Type B pancreatic cell (in vitro differentiated cells): ENCODE measurements around the gene SLC37A3. TPM values are rescaled to one million over a fixed set of nuclear protein-coding genes. Genes with fewer than 3 reads are reported as not detected.

Experiments used
- DNase-seq: peaks from one replicate; pipeline ENCODE4 v3.0.0; 2021; ENCODE audit warnings: mixed read lengths; ENCODE audit not compliant: unreplicated experiment; ENCODE audit errors: extremely low spot score
- H3K27ac Mint-ChIP-seq: 2 replicates; pipeline ENCODE4 v1.8.0; 2021; ENCODE audit warnings: mild to moderate bottlenecking, mixed read lengths
- H3K27me3 Mint-ChIP-seq: 2 replicates; pipeline ENCODE4 v1.8.0; 2021; ENCODE audit warnings: mixed read lengths
- H3K36me3 Mint-ChIP-seq: 2 replicates; pipeline ENCODE4 v1.8.0; 2021; ENCODE audit warnings: mixed read lengths
- H3K4me1 Mint-ChIP-seq: one replicate; pipeline ENCODE4 v1.8.0; 2021; ENCODE audit warnings: mixed read lengths; ENCODE audit not compliant: unreplicated experiment
- H3K4me3 Mint-ChIP-seq: 2 replicates; pipeline ENCODE4 v1.8.0; 2021; ENCODE audit warnings: mild to moderate bottlenecking, mixed read lengths
- H3K9me3 Mint-ChIP-seq: 2 replicates; pipeline ENCODE4 v1.8.0; 2021; ENCODE audit warnings: mixed read lengths
- CTCF ChIP-seq: fragments of 200-600 bp; sonication (generic); conservative IDR thresholded peaks from 2 replicates; pipeline ENCODE4 v1.5.0; 2021; ENCODE audit warnings: antibody characterized with exemption, mild to moderate bottlenecking
- total RNA-seq: library from RNA; stranded (reverse); gene quantifications from 2 replicates; pipeline ENCODE4 v1.2.1, GENCODE V29; 2021; ENCODE audit warnings: low replicate concordance

SLC37A3 gene
- total RNA-seq, 1 donor from 2014 or later, result 53.2 TPM

GRCh38 chr7:140369294-140369693 is 29.0 kb downstream of the SLC37A3 start:
- Mint-ChIP-seq H3K4me1 (no peaks in the 10 kb centered on the region), H3K27me3 (no peaks in the 10 kb centered on the region), H3K4me3 (no peak overlapping the region), H3K27ac (no peak overlapping the region), H3K36me3 (peaks cover 26% of the 10 kb centered on the region), H3K9me3 (no peaks in the 10 kb centered on the region)
- TF ChIP-seq CTCF, result no peak
- DNase-seq, result no peak

GRCh38 chr7:140367528-140367927 is 30.8 kb downstream of the SLC37A3 start:
- Mint-ChIP-seq H3K4me3 (no peak overlapping the region), H3K4me1 (no peaks in the 10 kb centered on the region), H3K27ac (no peak overlapping the region), H3K9me3 (no peaks in the 10 kb centered on the region), H3K27me3 (no peaks in the 10 kb centered on the region), H3K36me3 (peaks cover 31% of the 10 kb centered on the region)
- DNase-seq, result no peak
- TF ChIP-seq CTCF, result no peak

GRCh38 chr7:140364819-140365218 is 33.5 kb downstream of the SLC37A3 start:
- Mint-ChIP-seq H3K27me3 (no peaks in the 10 kb centered on the region), H3K4me3 (no peak overlapping the region), H3K27ac (no peak overlapping the region), H3K4me1 (no peaks in the 10 kb centered on the region), H3K36me3 (peaks cover 28% of the 10 kb centered on the region), H3K9me3 (no peaks in the 10 kb centered on the region)
- no peak for TF ChIP-seq CTCF
- no peak for DNase-seq

- peaks cover 37% of the 10 kb centered on the region for H3K36me3 Mint-ChIP-seq
- no peaks in the 10 kb centered on the region for H3K9me3 Mint-ChIP-seq
- H3K4me3 Mint-ChIP-seq, result no peak overlapping the region
- no peaks in the 10 kb centered on the region for H3K4me1 Mint-ChIP-seq
- no peaks in the 10 kb centered on the region for H3K27me3 Mint-ChIP-seq
- no peak for TF ChIP-seq CTCF
- no peak for DNase-seq
- H3K27ac Mint-ChIP-seq, result no peak overlapping the region
Measured at GRCh38 chr7:140360697-140361229, 37.6 kb downstream of the SLC37A3 start.

- no peak overlapping the region for H3K27ac Mint-ChIP-seq
- no peak for TF ChIP-seq CTCF
- H3K36me3 Mint-ChIP-seq, result peaks cover 40% of the 10 kb centered on the region
- H3K27me3 Mint-ChIP-seq, result no peaks in the 10 kb centered on the region
- H3K4me3 Mint-ChIP-seq, result no peak overlapping the region
- no peak for DNase-seq
- no peaks in the 10 kb centered on the region for H3K4me1 Mint-ChIP-seq
- no peaks in the 10 kb centered on the region for H3K9me3 Mint-ChIP-seq
Measured at GRCh38 chr7:140358412-140359051, 39.8 kb downstream of the SLC37A3 start.

GRCh38 chr7:140358024-140358411 is 40.3 kb downstream of the SLC37A3 start:
- H3K9me3 Mint-ChIP-seq, result no peaks in the 10 kb centered on the region
- TF ChIP-seq CTCF, result no peak
- H3K36me3 Mint-ChIP-seq, result peaks cover 44% of the 10 kb centered on the region
- no peak overlapping the region for H3K4me3 Mint-ChIP-seq
- no peak overlapping the region for H3K27ac Mint-ChIP-seq
- no peaks in the 10 kb centered on the region for H3K27me3 Mint-ChIP-seq
- H3K4me1 Mint-ChIP-seq, result no peaks in the 10 kb centered on the region
- DNase-seq, result no peak
